ENCODE data around the gene ROBO1. TPM values are rescaled to one million over a fixed set of nuclear protein-coding genes. Genes with fewer than 3 reads are reported as not detected.

Gene ROBO1
- polyA plus RNA-seq, 2 donors = 4.7 to 12.0 TPM

GRCh38 chr3:79245284-79246138 lies 522.3 kb downstream of the ROBO1 start:
- H3K27me3 ChIP-seq (ENCODE audit: control insufficient read depth in 1 of 2, insufficient read depth in 2 of 2, low read length in 2 of 2) = no peaks in the 10 kb centered on the region
- H3K4me1 ChIP-seq (ENCODE audit: control insufficient read depth in 2 of 2, insufficient read depth in 2 of 2, low read length in 1 of 2) = no peaks in the 10 kb centered on the region
- 30 to 69% methylated on average over 1 of the region's 1 CpG for WGBS, 2 donors

DNA sequence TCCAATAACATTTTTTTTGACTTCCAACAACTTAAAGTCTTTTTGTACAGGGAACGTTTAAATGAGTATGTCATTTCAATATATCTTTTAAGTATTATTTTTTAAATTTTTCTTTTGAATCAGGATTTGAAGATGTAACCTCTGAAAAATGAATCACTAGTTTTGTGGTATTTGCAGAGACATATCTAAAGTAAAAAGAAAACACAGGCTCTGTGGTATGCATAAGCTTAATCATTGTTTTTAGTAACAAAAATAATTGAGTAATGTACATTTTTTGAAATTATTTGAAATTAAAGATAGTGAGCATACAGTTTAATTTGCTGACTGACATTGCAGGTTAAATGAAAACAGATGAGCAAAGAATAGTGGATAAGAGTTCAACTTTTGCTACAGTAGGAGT lies 531.3 kb downstream of the ROBO1 start:
- Histone ChIP-seq H3K4me3 (ENCODE audit: low read depth in 1 of 2, low read length in 2 of 2) (no peak overlapping the region), H3K27me3 (ENCODE audit: control insufficient read depth in 1 of 2, insufficient read depth in 2 of 2, low read length in 2 of 2) (no peaks in the 10 kb centered on the region), H3K4me1 (ENCODE audit: control insufficient read depth in 2 of 2, insufficient read depth in 2 of 2, low read length in 1 of 2) (no peaks in the 10 kb centered on the region), H3K27ac (ENCODE audit: low read depth in 2 of 2, low read length in 1 of 2) (no peak overlapping the region), H3K36me3 (ENCODE audit: control insufficient read depth in 2 of 2, insufficient read depth in 2 of 2, low read length in 1 of 2) (no peaks in the 10 kb centered on the region), H3K9me3 (ENCODE audit: control insufficient read depth in 2 of 2, insufficient read depth in 1 of 2, low read depth in 1 of 2, low read length in 1 of 2) (no peaks in the 10 kb centered on the region)
- WGBS, 2 donors = 73 to 77% methylated on average over 1 of the region's 1 CpG

More at GRCh38 chr3:79245284-79246138, 522.3 kb downstream of the ROBO1 start:
- H3K36me3 ChIP-seq (ENCODE audit: control insufficient read depth in 2 of 2, insufficient read depth in 2 of 2, low read length in 1 of 2) = no peaks in the 10 kb centered on the region
- no peaks in the 10 kb centered on the region for H3K9me3 ChIP-seq (ENCODE audit: control insufficient read depth in 2 of 2, insufficient read depth in 1 of 2, low read depth in 1 of 2, low read length in 1 of 2)
- H3K4me3 ChIP-seq (ENCODE audit: low read depth in 1 of 2, low read length in 2 of 2) = no peak overlapping the region
- H3K27ac ChIP-seq (ENCODE audit: low read depth in 2 of 2, low read length in 1 of 2) = no peak overlapping the region

DNA sequence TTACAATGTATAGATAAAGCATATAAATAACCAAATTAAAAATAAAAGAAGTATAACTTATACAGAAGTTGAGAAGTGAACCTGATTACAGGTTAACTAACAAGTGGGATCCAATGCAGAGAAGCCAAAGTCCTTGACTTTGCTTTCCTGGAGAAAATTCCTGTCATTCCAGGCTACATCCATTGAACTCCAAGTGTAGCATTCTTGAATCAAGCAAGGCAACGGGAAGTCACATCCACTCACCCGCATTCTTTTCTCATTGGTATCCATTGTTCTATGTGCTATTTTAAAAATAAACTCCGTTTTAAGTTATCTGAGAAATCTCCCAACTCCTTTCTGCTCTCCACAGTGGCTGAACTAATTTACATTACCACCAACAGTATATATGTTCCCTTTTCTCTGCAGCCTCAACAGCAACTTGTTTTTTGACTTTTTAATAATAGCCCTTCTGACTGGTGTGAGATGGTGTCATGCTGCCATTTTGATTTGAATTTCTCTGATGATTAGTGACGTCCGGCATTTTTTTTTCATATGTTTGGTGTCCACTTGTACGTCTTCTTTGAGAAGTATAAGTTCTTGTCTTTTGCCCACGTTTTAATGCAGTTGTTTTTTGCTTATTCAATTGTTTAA lies 534.3 kb downstream of the ROBO1 start:
- no peak overlapping the region for H3K4me3 ChIP-seq (ENCODE audit: low read depth in 1 of 2, low read length in 2 of 2)
- H3K27ac ChIP-seq (ENCODE audit: low read depth in 2 of 2, low read length in 1 of 2) = no peak overlapping the region
- no peaks in the 10 kb centered on the region for H3K36me3 ChIP-seq (ENCODE audit: control insufficient read depth in 2 of 2, insufficient read depth in 2 of 2, low read length in 1 of 2)
- no peaks in the 10 kb centered on the region for H3K4me1 ChIP-seq (ENCODE audit: control insufficient read depth in 2 of 2, insufficient read depth in 2 of 2, low read length in 1 of 2)
- WGBS, 2 donors = 76 to 83% methylated on average over 7 of the region's 7 CpGs
- H3K27me3 ChIP-seq (ENCODE audit: control insufficient read depth in 1 of 2, insufficient read depth in 2 of 2, low read length in 2 of 2) = no peaks in the 10 kb centered on the region
- H3K9me3 ChIP-seq (ENCODE audit: control insufficient read depth in 2 of 2, insufficient read depth in 1 of 2, low read depth in 1 of 2, low read length in 1 of 2) = no peaks in the 10 kb centered on the region

DNA sequence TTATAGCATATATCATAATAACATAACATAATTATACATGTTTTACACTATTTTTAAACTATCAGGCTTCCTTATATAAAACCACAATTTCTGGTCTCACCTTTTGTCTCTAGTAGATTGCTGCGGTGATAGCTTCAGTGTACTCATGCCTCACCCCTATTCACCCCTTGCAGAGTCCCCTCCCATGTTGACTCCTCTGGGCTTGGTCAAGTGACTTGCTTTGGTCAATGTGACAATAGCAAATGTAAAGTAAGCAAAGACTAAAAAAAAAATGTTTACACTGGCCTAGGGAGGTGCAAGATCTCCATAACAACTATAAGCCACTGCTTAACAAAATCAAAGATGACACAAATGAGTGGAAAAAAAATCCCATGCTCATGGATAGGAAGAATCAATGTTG lies 537.5 kb downstream of the ROBO1 start:
- Histone ChIP-seq H3K9me3 (ENCODE audit: control insufficient read depth in 2 of 2, insufficient read depth in 1 of 2, low read depth in 1 of 2, low read length in 1 of 2) (no peaks in the 10 kb centered on the region), H3K4me1 (ENCODE audit: control insufficient read depth in 2 of 2, insufficient read depth in 2 of 2, low read length in 1 of 2) (no peaks in the 10 kb centered on the region), H3K27ac (ENCODE audit: low read depth in 2 of 2, low read length in 1 of 2) (no peak overlapping the region), H3K27me3 (ENCODE audit: control insufficient read depth in 1 of 2, insufficient read depth in 2 of 2, low read length in 2 of 2) (no peaks in the 10 kb centered on the region), H3K4me3 (ENCODE audit: low read depth in 1 of 2, low read length in 2 of 2) (no peak overlapping the region), H3K36me3 (ENCODE audit: control insufficient read depth in 2 of 2, insufficient read depth in 2 of 2, low read length in 1 of 2) (no peaks in the 10 kb centered on the region)
- WGBS, 2 donors = 80 to 83% methylated on average over 1 of the region's 1 CpG

- 40 to 50% methylated on average over 2 of the region's 2 CpGs for WGBS, 2 donors
- H3K4me3 ChIP-seq (ENCODE audit: low read depth in 1 of 2, low read length in 2 of 2) = no peak overlapping the region
- H3K27ac ChIP-seq (ENCODE audit: low read depth in 2 of 2, low read length in 1 of 2) = no peak overlapping the region
- H3K27me3 ChIP-seq (ENCODE audit: control insufficient read depth in 1 of 2, insufficient read depth in 2 of 2, low read length in 2 of 2) = no peaks in the 10 kb centered on the region
- H3K36me3 ChIP-seq (ENCODE audit: control insufficient read depth in 2 of 2, insufficient read depth in 2 of 2, low read length in 1 of 2) = no peaks in the 10 kb centered on the region
- no peaks in the 10 kb centered on the region for H3K9me3 ChIP-seq (ENCODE audit: control insufficient read depth in 2 of 2, insufficient read depth in 1 of 2, low read depth in 1 of 2, low read length in 1 of 2)
- no peaks in the 10 kb centered on the region for H3K4me1 ChIP-seq (ENCODE audit: control insufficient read depth in 2 of 2, insufficient read depth in 2 of 2, low read length in 1 of 2)
These were observed 550.7 kb downstream of the ROBO1 start for GRCh38 chr3:79217096-79217495.

DNA sequence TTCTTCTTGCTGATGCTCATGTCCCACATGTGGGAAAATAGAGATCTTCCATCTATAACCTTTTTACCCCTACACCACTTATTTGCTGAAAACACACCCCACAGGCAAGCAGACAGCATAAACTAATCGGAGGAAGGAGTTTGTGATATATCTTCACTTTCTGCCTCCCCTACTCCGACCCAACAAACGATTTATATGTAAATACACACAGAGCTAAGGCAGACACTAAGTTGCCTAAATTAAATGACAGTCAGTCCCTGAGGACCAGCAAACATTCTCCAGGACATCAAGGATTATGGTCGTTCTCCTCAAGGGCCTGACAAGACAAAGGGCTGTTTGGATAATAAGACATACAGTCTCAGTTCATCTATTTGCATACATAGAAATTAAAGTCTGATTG lies 552.5 kb downstream of the ROBO1 start:
- no peak overlapping the region for H3K4me3 ChIP-seq (ENCODE audit: low read depth in 1 of 2, low read length in 2 of 2)
- H3K27ac ChIP-seq (ENCODE audit: low read depth in 2 of 2, low read length in 1 of 2) = no peak overlapping the region
- 41 to 44% methylated on average over 4 of the region's 4 CpGs for WGBS, 2 donors

GRCh38 chr3:79211586-79212359 lies 556.0 kb downstream of the ROBO1 start:
- H3K27me3 ChIP-seq (ENCODE audit: control insufficient read depth in 1 of 2, insufficient read depth in 2 of 2, low read length in 2 of 2) = no peaks in the 10 kb centered on the region
- WGBS, 2 donors = 60 to 63% methylated on average over 12 of the region's 12 CpGs
- no peaks in the 10 kb centered on the region for H3K4me1 ChIP-seq (ENCODE audit: control insufficient read depth in 2 of 2, insufficient read depth in 2 of 2, low read length in 1 of 2)
- H3K9me3 ChIP-seq (ENCODE audit: control insufficient read depth in 2 of 2, insufficient read depth in 1 of 2, low read depth in 1 of 2, low read length in 1 of 2) = no peaks in the 10 kb centered on the region
- H3K27ac ChIP-seq (ENCODE audit: low read depth in 2 of 2, low read length in 1 of 2) = no peak overlapping the region
- H3K4me3 ChIP-seq (ENCODE audit: low read depth in 1 of 2, low read length in 2 of 2) = no peak overlapping the region
- H3K36me3 ChIP-seq (ENCODE audit: control insufficient read depth in 2 of 2, insufficient read depth in 2 of 2, low read length in 1 of 2) = no peaks in the 10 kb centered on the region

More for the DNA sequence above, 552.5 kb downstream of the ROBO1 start:
- H3K36me3 ChIP-seq (ENCODE audit: control insufficient read depth in 2 of 2, insufficient read depth in 2 of 2, low read length in 1 of 2) = no peaks in the 10 kb centered on the region
- no peaks in the 10 kb centered on the region for H3K9me3 ChIP-seq (ENCODE audit: control insufficient read depth in 2 of 2, insufficient read depth in 1 of 2, low read depth in 1 of 2, low read length in 1 of 2)
- H3K27me3 ChIP-seq (ENCODE audit: control insufficient read depth in 1 of 2, insufficient read depth in 2 of 2, low read length in 2 of 2) = no peaks in the 10 kb centered on the region
- no peaks in the 10 kb centered on the region for H3K4me1 ChIP-seq (ENCODE audit: control insufficient read depth in 2 of 2, insufficient read depth in 2 of 2, low read length in 1 of 2)

GRCh38 chr3:79204351-79204750 lies 563.4 kb downstream of the ROBO1 start:
- no peaks in the 10 kb centered on the region for H3K36me3 ChIP-seq (ENCODE audit: control insufficient read depth in 2 of 2, insufficient read depth in 2 of 2, low read length in 1 of 2)
- H3K27me3 ChIP-seq (ENCODE audit: control insufficient read depth in 1 of 2, insufficient read depth in 2 of 2, low read length in 2 of 2) = no peaks in the 10 kb centered on the region
- H3K27ac ChIP-seq (ENCODE audit: low read depth in 2 of 2, low read length in 1 of 2) = no peak overlapping the region
- H3K4me1 ChIP-seq (ENCODE audit: control insufficient read depth in 2 of 2, insufficient read depth in 2 of 2, low read length in 1 of 2) = no peaks in the 10 kb centered on the region
- H3K9me3 ChIP-seq (ENCODE audit: control insufficient read depth in 2 of 2, insufficient read depth in 1 of 2, low read depth in 1 of 2, low read length in 1 of 2) = no peaks in the 10 kb centered on the region
- H3K4me3 ChIP-seq (ENCODE audit: low read depth in 1 of 2, low read length in 2 of 2) = no peak overlapping the region
- 89 to 91% methylated on average over 3 of the region's 3 CpGs for WGBS, 2 donors

GRCh38 chr3:79203144-79203519 lies 564.7 kb downstream of the ROBO1 start:
- H3K9me3 ChIP-seq (ENCODE audit: control insufficient read depth in 2 of 2, insufficient read depth in 1 of 2, low read depth in 1 of 2, low read length in 1 of 2) = no peaks in the 10 kb centered on the region
- no peaks in the 10 kb centered on the region for H3K27me3 ChIP-seq (ENCODE audit: control insufficient read depth in 1 of 2, insufficient read depth in 2 of 2, low read length in 2 of 2)
- no peak overlapping the region for H3K27ac ChIP-seq (ENCODE audit: low read depth in 2 of 2, low read length in 1 of 2)
- no peak overlapping the region for H3K4me3 ChIP-seq (ENCODE audit: low read depth in 1 of 2, low read length in 2 of 2)
- 51 to 63% methylated on average over 3 of the region's 3 CpGs for WGBS, 2 donors
- H3K36me3 ChIP-seq (ENCODE audit: control insufficient read depth in 2 of 2, insufficient read depth in 2 of 2, low read length in 1 of 2) = no peaks in the 10 kb centered on the region
- no peaks in the 10 kb centered on the region for H3K4me1 ChIP-seq (ENCODE audit: control insufficient read depth in 2 of 2, insufficient read depth in 2 of 2, low read length in 1 of 2)

Data from esophagus (tissue), 2 donors.